ENCODE measurements around the gene JAGN1.
"Not testable (repeated sequence)": the region's sequence is repeated elsewhere in the genome, so short reads cannot be mapped to it uniquely, and the experiment has no call there.

JAGN1 gene

GRCh38 chr3:9898467-9899241 is 8.2 kb downstream of the JAGN1 start:
- no peak for DNase-seq

GRCh38 chr3:9899289-9899791 is 8.9 kb downstream of the JAGN1 start:
- DNase-seq, result no peak

GRCh38 chr3:9900965-9901415 is 10.6 kb downstream of the JAGN1 start:
- not testable (repeated sequence) for DNase-seq

- no peak for DNase-seq
Measured at GRCh38 chr3:9901967-9902366, 11.6 kb downstream of the JAGN1 start.

GRCh38 chr3:9902372-9903237 is 12.2 kb downstream of the JAGN1 start, which contains the start of gene IL17RE:
Gene IL17RE, plus strand, starts transcription at chr3:9902848. Its CDS starts 85 bp downstream, at chr3:9902933.
- DNase-seq, result no peak

- DNase-seq, result peak; percentile 5
Measured at GRCh38 chr3:9903238-9903624, 12.8 kb downstream of the JAGN1 start.

GRCh38 chr3:9903904-9904303 is 13.5 kb downstream of the JAGN1 start:
- no peak for DNase-seq

GRCh38 chr3:9906480-9906879 is 16.1 kb downstream of the JAGN1 start:
- DNase-seq, result no peak

GRCh38 chr3:9908286-9908685 is 17.9 kb downstream of the JAGN1 start:
- no peak for DNase-seq

GRCh38 chr3:9909221-9910013 is 19.0 kb downstream of the JAGN1 start:
- peak; percentile 5 for DNase-seq

- no peak for DNase-seq
Measured at GRCh38 chr3:9911863-9912262, 21.5 kb downstream of the JAGN1 start.

GRCh38 chr3:9912294-9912935 is 22.0 kb downstream of the JAGN1 start:
- no peak for DNase-seq

- DNase-seq, result no peak
Measured at GRCh38 chr3:9913601-9914000, 23.2 kb downstream of the JAGN1 start.

- DNase-seq, result no peak
Measured at GRCh38 chr3:9914011-9914410, 23.6 kb downstream of the JAGN1 start.

GRCh38 chr3:9914559-9915253 is 24.3 kb downstream of the JAGN1 start:
- peak; percentile 35 for DNase-seq

- peak; percentile 64 for DNase-seq
Measured at GRCh38 chr3:9915254-9916141, 25.1 kb downstream of the JAGN1 start.

- DNase-seq, result peak; percentile 31
Measured at GRCh38 chr3:9916346-9916733, 25.9 kb downstream of the JAGN1 start.

GRCh38 chr3:9916734-9917680 is 26.6 kb downstream of the JAGN1 start, which contains the start of gene IL17RC:
Gene IL17RC, plus strand, starts transcription at chr3:9917098. Its CDS starts 218 bp downstream, at chr3:9917316.
- peak; percentile 88 for DNase-seq

- DNase-seq, result no peak
Measured at GRCh38 chr3:9917820-9918219, 27.4 kb downstream of the JAGN1 start.

Data from DMS53 (cell line).